Thyroid gland (tissue), 4 donors: Measurements from ENCODE around the gene OTUD7B.

Source experiments
- CTCF ChIP-seq, 6 experiments: fragments of 200-600 bp in 3 of 6; fragments of 450-650 bp in 3 of 6; sonication (generic) in 3 of 6; IDR thresholded peaks; one replicate each; pipeline ENCODE4 v1.5.1; 2016 to 2019; ENCODE audit warnings: antibody characterized with exemption in 6 of 6, mild to moderate bottlenecking in 2 of 6, inconsistent platforms in 1 of 6, moderate library complexity in 1 of 6
- POLR2A ChIP-seq, 2 donors: fragments of 450-650 bp; IDR thresholded peaks; one replicate each; pipeline ENCODE4 v1.6.1; 2017; ENCODE audit warnings: antibody characterized with exemption in 2 of 2, mild to moderate bottlenecking in 2 of 2, moderate library complexity in 1 of 2

- TF ChIP-seq POLR2A (IDR thresholded peaks at IDR 0.05): no peak
- no peak for TF ChIP-seq CTCF (IDR thresholded peaks at IDR 0.05)
Measured at GRCh38 chr1:150005606-150006005, 4.9 kb downstream of the OTUD7B start.
